Spleen (tissue), 11 donors: ENCODE measurements around the gene FLCN. TPM values are rescaled to one million over a fixed set of nuclear protein-coding genes. Genes with fewer than 3 reads are reported as not detected.

Experiments
- DNase-seq: peaks from one replicate; pipeline ENCODE4 v3.0.0-alpha.2; 2020
- H3K27ac ChIP-seq, 8 donors: fragments of 200-600 bp; sonication (generic) in 7 of 8; 1 replicate in 4 of 8; 2 replicates in 4 of 8; pipeline versions ENCODE4 v1.5.0 to v1.8.0; 2016 to 2021; ENCODE audit warnings: inconsistent platforms in 4 of 8, mild to moderate bottlenecking in 4 of 8, moderate library complexity in 1 of 8
- H3K27me3 ChIP-seq, 7 donors: fragments of 200-600 bp; sonication (generic) in 6 of 7; replicated peaks in 1 of 7; 1 replicate in 4 of 7; 2 replicates in 3 of 7; pipeline versions ENCODE4 v1.5.0 to v1.8.0; 2016 to 2021; ENCODE audit warnings: inconsistent platforms in 3 of 7, mild to moderate bottlenecking in 1 of 7
- H3K36me3 ChIP-seq, 6 donors: fragments of 200-600 bp; sonication (generic) in 5 of 6; 1 replicate in 4 of 6; 2 replicates in 2 of 6; pipeline versions ENCODE4 v1.5.0 to v1.8.0; 2016 to 2021; ENCODE audit warnings: inconsistent platforms in 2 of 6
- H3K4me1 ChIP-seq, 6 donors: fragments of 200-600 bp; sonication (generic) in 5 of 6; 1 replicate in 3 of 6; 2 replicates in 3 of 6; pipeline versions ENCODE4 v1.5.0 to v1.8.0; 2016 to 2021; ENCODE audit warnings: inconsistent platforms in 3 of 6
- H3K4me3 ChIP-seq, 8 donors: fragments of 200-600 bp; sonication (generic) in 7 of 8; 1 replicate in 4 of 8; 2 replicates in 4 of 8; pipeline versions ENCODE4 v1.5.0 to v1.8.0; 2016 to 2021; ENCODE audit warnings: inconsistent platforms in 4 of 8, mild to moderate bottlenecking in 4 of 8, moderate library complexity in 2 of 8
- H3K9me3 ChIP-seq, 8 donors: fragments of 200-600 bp; sonication (generic) in 7 of 8; 1 replicate in 4 of 8; 2 replicates in 4 of 8; pipeline versions ENCODE4 v1.5.0 to v1.8.0; 2016 to 2021; ENCODE audit warnings: inconsistent platforms in 4 of 8
- CTCF ChIP-seq, 11 experiments: fragments of 200-600 bp in 7 of 11; fragments of 450-650 bp in 4 of 11; sonication (generic) in 4 of 11; IDR thresholded peaks in 8 of 11; conservative IDR thresholded peaks in 3 of 11; 1 replicate in 7 of 11; 2 replicates in 4 of 11; pipeline versions ENCODE4 v1.4.0 to v1.8.0; 2016 to 2021; ENCODE audit warnings: antibody characterized with exemption in 11 of 11, inconsistent platforms in 4 of 11, mild to moderate bottlenecking in 1 of 11
- POLR2A ChIP-seq, 3 donors: fragments of 450-650 bp; IDR thresholded peaks; one replicate each; pipeline ENCODE4 v1.5.1; 2017; ENCODE audit warnings: antibody characterized with exemption in 3 of 3, mild to moderate bottlenecking in 1 of 3
- POLR2AphosphoS5 ChIP-seq, 3 donors: sonication (generic); formaldehyde crosslinking; IDR thresholded peaks; one replicate each; pipeline ENCODE4 v1.5.1; 2017; ENCODE audit warnings: antibody characterized with exemption in 3 of 3
- WGBS, 5 donors: extraction: QIAGEN DNeasy Blood & Tissue Kit in 3 of 5; methylation state at CpG; one replicate each; pipeline versions ENCODE4 v1.1.5 to v1.1.7; 2013 to 2018; 5-methylcytosine and 5-hydroxymethylcytosine counted together
- intact Hi-C: fragments of 100-400 bp; cut with DNase I; formaldehyde crosslinking; loops from one replicate; pipeline ENCODE4 v1.15.0; 2023; ENCODE audit warnings: low total_unique reads
- polyA plus RNA-seq, 3 donors: library from polyadenylated mRNA; stranded (reverse); fragments of 200-250 nt; gene quantifications; one replicate each; pipeline ENCODE4 v1.2.1, GENCODE V29; 2013
- total RNA-seq, 7 donors: library from RNA; depleted of rRNA in 3 of 7; stranded (reverse); fragments of >200 nt in 3 of 7; fragmentation: NEBNext Ultra II Directional in 4 of 7; extraction: Animal tissue kit (Norgen Biotek cat#: 25700) in 4 of 7; gene quantifications; one replicate each; pipeline versions ENCODE4 v1.1.0 to v1.2.1, GENCODE V29; 2016 to 2021
- donor health status: healthy with polysubstance abuse.
- donor health status: DM: no; HTN: no; CAD: no; lungs with moderate emphysema.
- donor health status: DM: no; HTN: no; CAD: no.
- donor health status: Bipolar disorder and iron deficiency.
- donor health status: healthy.
- donor health status: DM: no; HTN: no; CAD: no.
- donor health status: DM: yes; HTN: yes; CAD: no.

The FLCN gene
- total and polyA plus RNA-seq, 10 donors, result 9.1 to 91.6 (median 72.3) TPM

- TF ChIP-seq CTCF (IDR thresholded peaks at IDR 0.05 in 8 of 11, conservative IDR thresholded peaks at IDR 0.05 in 3 of 11) (no peak), POLR2AphosphoS5 (IDR thresholded peaks at IDR 0.05) (no peak), POLR2A (IDR thresholded peaks at IDR 0.05) (no peak)
- H3K27me3 ChIP-seq, result no peaks in the 10 kb centered on the region
- no peaks in the 10 kb centered on the region for H3K4me1 ChIP-seq
- no peak overlapping the region for H3K4me3 ChIP-seq
- 75 to 90% (median 78%) methylated on average over 3 of the region's 3 CpGs for WGBS, 5 donors
- peak overlapping the region in 1 of 8 donors; percentile 27 for H3K27ac ChIP-seq
- no peaks in the 10 kb centered on the region for H3K9me3 ChIP-seq
- DNase-seq, result no peak
- peaks cover 0 to 100% (median 91%) of the 10 kb centered on the region in 6 donors for H3K36me3 ChIP-seq
- intact Hi-C loops, result no loop called here
These were observed 17.1 kb upstream of the FLCN start for GRCh38 chr17:17254036-17254435.

DNA sequence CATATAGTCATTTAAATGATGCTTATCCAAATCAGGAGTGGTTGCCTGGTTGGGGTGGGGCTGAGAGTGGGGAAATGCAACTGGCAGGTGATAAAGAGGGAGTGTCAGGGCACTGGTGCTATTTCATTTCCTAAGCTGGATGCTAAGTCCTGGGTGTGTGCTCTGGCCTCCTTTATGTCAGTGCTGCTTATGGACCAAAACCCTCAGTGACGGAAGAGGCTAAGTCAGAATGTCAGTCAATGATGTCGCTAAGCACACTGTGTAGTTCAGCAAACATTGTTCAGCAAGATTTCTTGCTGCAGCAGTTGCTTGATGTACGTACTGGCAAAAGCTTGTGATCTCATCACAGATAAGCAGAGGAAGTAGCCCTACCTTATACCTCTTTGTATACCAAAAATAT lies 16.4 kb upstream of the FLCN start:
- Histone ChIP-seq H3K27ac (peak overlapping the region in 1 of 8 donors; percentile 27), H3K4me1 (no peaks in the 10 kb centered on the region), H3K36me3 (peaks cover 0 to 100% (median 91%) of the 10 kb centered on the region in 6 donors), H3K9me3 (no peaks in the 10 kb centered on the region), H3K4me3 (no peak overlapping the region), H3K27me3 (no peaks in the 10 kb centered on the region)
- no peak for DNase-seq
- TF ChIP-seq CTCF (IDR thresholded peaks at IDR 0.05 in 8 of 11, conservative IDR thresholded peaks at IDR 0.05 in 3 of 11) (no peak), POLR2A (IDR thresholded peaks at IDR 0.05) (no peak), POLR2AphosphoS5 (IDR thresholded peaks at IDR 0.05) (no peak)
- 87 to 96% (median 91%) methylated on average over 3 of the region's 3 CpGs for WGBS, 5 donors
- intact Hi-C loops, result no loop called here

DNA sequence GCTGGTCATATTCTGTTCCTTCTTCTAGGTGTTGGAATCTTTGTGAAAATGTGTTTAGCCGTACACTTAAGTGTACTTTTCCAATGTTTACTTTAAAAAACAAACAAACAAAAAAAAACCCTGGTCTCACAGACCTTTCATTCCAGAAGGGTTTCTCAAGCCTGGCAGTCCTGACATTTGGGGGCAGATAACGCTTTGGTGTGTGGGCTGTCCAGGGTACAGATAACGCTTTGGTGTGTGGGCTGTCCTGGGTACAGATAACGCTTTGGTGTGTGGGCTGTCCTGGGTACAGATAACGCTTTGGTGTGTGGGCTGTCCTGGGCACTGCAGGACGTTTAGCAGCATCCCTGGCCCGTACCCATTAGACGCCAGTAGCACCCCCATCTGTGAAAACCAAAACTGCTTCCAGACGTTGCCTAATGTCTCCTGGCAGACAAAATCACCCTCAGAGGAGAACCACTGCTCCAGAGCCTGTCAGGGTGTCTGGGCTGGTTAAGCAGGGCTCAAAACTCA lies 15.2 kb upstream of the FLCN start:
- Histone ChIP-seq H3K4me1 (no peaks in the 10 kb centered on the region), H3K27me3 (no peaks in the 10 kb centered on the region), H3K36me3 (peaks cover 2 to 100% (median 92%) of the 10 kb centered on the region in 6 donors), H3K27ac (no peak overlapping the region), H3K9me3 (no peaks in the 10 kb centered on the region), H3K4me3 (no peak overlapping the region)
- no peak for TF ChIP-seq CTCF (IDR thresholded peaks at IDR 0.05 in 8 of 11, conservative IDR thresholded peaks at IDR 0.05 in 3 of 11)
- TF ChIP-seq POLR2AphosphoS5 (IDR thresholded peaks at IDR 0.05), result no peak
- no peak for TF ChIP-seq POLR2A (IDR thresholded peaks at IDR 0.05)
- intact Hi-C loops, result no loop called here
- no peak for DNase-seq
- 73 to 87% (median 86%) methylated on average over 5 to 9 of the region's 9 CpGs for WGBS, 5 donors

- 93 to 97% (median 96%) methylated on average over 3 of the region's 3 CpGs for WGBS, 5 donors
- no peak for TF ChIP-seq POLR2AphosphoS5 (IDR thresholded peaks at IDR 0.05)
- no peak for TF ChIP-seq CTCF (IDR thresholded peaks at IDR 0.05 in 8 of 11, conservative IDR thresholded peaks at IDR 0.05 in 3 of 11)
- TF ChIP-seq POLR2A (IDR thresholded peaks at IDR 0.05), result no peak
- DNase-seq, result no peak
- H3K4me3 ChIP-seq, result no peak overlapping the region
- intact Hi-C loops, result no loop called here
- no peak overlapping the region for H3K27ac ChIP-seq
- H3K9me3 ChIP-seq, result no peaks in the 10 kb centered on the region
- H3K27me3 ChIP-seq, result no peaks in the 10 kb centered on the region
- no peaks in the 10 kb centered on the region for H3K4me1 ChIP-seq
- H3K36me3 ChIP-seq, result peaks cover 2 to 70% (median 60%) of the 10 kb centered on the region in 6 donors
These were observed 9.9 kb upstream of the FLCN start for GRCh38 chr17:17246879-17247278.
